H1 (cell line): ENCODE results near the gene ARHGAP15.

Source experiments
- CHD2 ChIP-seq: IDR thresholded peaks from 2 replicates; pipeline ENCODE4 v1.6.1; 2012; ENCODE audit warnings: low read length, improper control_type of control experiment
- GTF2F1 ChIP-seq: IDR thresholded peaks from 2 replicates; pipeline ENCODE4 v1.6.1; 2012; ENCODE audit warnings: low read depth, low read length, improper control_type of control experiment, borderline replicate concordance
- JUN ChIP-seq: IDR thresholded peaks from 2 replicates; pipeline ENCODE4 v1.6.1; 2011; ENCODE audit warnings: low read depth, mild to moderate bottlenecking, improper control_type of control experiment, low read length
- POLR2A ChIP-seq, 2 experiments: IDR thresholded peaks; 1 replicate in 1 of 2; 2 replicates in 1 of 2; pipeline ENCODE4 v1.6.1; 2011; ENCODE audit warnings: low read depth in 2 of 2, low read length in 2 of 2, mild to moderate bottlenecking in 2 of 2; ENCODE audit errors: control extremely low read depth in 1 of 2
- RXRA ChIP-seq: IDR thresholded peaks from 2 replicates; pipeline ENCODE4 v1.6.1; 2011; ENCODE audit warnings: low read depth, mild to moderate bottlenecking, low read length, moderate library complexity; ENCODE audit not compliant: insufficient read depth
- TAF1 ChIP-seq: IDR thresholded peaks from 2 replicates; pipeline ENCODE4 v1.6.1; 2011; ENCODE audit warnings: mild to moderate bottlenecking, low read depth, low read length
- TF ChIP-seq, protein P1 (sequence below), 3 experiments: IDR thresholded peaks; 1 replicate in 2 of 3; 2 replicates in 1 of 3; pipeline versions ENCODE4 v1.5.1 to v1.6.1; 2011; ENCODE audit warnings: low read length in 3 of 3, mild to moderate bottlenecking in 3 of 3, inconsistent platforms in 2 of 3, low read depth in 1 of 3, moderate library complexity in 1 of 3; ENCODE audit not compliant: insufficient read depth in 1 of 3; ENCODE audit errors: control extremely low read depth in 1 of 3
- TF ChIP-seq, protein P2 (sequence below): IDR thresholded peaks from 2 replicates; pipeline ENCODE4 v1.6.1; 2011; ENCODE audit warnings: low read depth, mild to moderate bottlenecking, low read length; ENCODE audit not compliant: insufficient read depth
- TF ChIP-seq, protein P3 (sequence below): IDR thresholded peaks from 2 replicates; pipeline ENCODE4 v1.6.1; 2012; ENCODE audit warnings: inconsistent platforms

DNA sequence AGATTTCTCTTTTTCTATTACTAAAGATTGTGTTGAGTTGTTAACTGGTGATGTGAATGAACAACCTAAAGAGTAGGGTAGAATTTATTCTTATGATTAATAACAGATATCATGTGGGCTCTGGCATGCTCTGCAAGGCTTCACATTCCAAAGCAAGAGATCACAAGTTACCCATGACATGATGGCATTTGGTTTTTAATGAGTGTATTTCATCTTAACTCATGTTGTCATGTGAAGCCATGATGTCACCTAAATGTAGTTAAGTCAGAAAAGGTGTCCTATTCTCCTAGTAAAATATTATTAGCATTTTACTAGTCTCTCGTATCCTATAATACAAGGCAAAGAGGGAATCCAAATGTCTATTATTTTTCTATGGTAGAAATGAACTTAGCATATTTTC is 678.0 kb downstream of the ARHGAP15 start:
- TF ChIP-seq, protein P1, sequence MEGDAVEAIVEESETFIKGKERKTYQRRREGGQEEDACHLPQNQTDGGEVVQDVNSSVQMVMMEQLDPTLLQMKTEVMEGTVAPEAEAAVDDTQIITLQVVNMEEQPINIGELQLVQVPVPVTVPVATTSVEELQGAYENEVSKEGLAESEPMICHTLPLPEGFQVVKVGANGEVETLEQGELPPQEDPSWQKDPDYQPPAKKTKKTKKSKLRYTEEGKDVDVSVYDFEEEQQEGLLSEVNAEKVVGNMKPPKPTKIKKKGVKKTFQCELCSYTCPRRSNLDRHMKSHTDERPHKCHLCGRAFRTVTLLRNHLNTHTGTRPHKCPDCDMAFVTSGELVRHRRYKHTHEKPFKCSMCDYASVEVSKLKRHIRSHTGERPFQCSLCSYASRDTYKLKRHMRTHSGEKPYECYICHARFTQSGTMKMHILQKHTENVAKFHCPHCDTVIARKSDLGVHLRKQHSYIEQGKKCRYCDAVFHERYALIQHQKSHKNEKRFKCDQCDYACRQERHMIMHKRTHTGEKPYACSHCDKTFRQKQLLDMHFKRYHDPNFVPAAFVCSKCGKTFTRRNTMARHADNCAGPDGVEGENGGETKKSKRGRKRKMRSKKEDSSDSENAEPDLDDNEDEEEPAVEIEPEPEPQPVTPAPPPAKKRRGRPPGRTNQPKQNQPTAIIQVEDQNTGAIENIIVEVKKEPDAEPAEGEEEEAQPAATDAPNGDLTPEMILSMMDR (IDR thresholded peaks at IDR 0.05; ENCODE audit: control extremely low read depth in 1 of 3, insufficient read depth in 1 of 3, low read depth in 1 of 3, low read length in 3 of 3): no peak
- TF ChIP-seq, protein P2, sequence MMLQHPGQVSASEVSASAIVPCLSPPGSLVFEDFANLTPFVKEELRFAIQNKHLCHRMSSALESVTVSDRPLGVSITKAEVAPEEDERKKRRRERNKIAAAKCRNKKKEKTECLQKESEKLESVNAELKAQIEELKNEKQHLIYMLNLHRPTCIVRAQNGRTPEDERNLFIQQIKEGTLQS: no peak
- TF ChIP-seq POLR2A (IDR thresholded peaks at IDR 0.05; ENCODE audit: control extremely low read depth in 1 of 2, low read depth in 2 of 2, low read length in 2 of 2) (no peak), CHD2 (no peak), JUN (no peak), RXRA (no peak), TAF1 (no peak), GTF2F1 (no peak)
- TF ChIP-seq, protein P3, sequence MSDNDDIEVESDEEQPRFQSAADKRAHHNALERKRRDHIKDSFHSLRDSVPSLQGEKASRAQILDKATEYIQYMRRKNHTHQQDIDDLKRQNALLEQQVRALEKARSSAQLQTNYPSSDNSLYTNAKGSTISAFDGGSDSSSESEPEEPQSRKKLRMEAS: no peak
